HL-60/S4 treated with retinoic acid at 250 ng/mL for 4 days and 3 days (cell line): ENCODE results near the gene SLC2A8.

ENCODE experiments used
- in situ Hi-C: fragments of 300-500 bp; cut with MboI; formaldehyde crosslinking; loops from 2 replicates; pipeline ENCODE4 v1.7.0; 2022; ENCODE audit warnings: low sequenced_read_pairs

Gene SLC2A8, protein sequence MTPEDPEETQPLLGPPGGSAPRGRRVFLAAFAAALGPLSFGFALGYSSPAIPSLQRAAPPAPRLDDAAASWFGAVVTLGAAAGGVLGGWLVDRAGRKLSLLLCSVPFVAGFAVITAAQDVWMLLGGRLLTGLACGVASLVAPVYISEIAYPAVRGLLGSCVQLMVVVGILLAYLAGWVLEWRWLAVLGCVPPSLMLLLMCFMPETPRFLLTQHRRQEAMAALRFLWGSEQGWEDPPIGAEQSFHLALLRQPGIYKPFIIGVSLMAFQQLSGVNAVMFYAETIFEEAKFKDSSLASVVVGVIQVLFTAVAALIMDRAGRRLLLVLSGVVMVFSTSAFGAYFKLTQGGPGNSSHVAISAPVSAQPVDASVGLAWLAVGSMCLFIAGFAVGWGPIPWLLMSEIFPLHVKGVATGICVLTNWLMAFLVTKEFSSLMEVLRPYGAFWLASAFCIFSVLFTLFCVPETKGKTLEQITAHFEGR

DNA sequence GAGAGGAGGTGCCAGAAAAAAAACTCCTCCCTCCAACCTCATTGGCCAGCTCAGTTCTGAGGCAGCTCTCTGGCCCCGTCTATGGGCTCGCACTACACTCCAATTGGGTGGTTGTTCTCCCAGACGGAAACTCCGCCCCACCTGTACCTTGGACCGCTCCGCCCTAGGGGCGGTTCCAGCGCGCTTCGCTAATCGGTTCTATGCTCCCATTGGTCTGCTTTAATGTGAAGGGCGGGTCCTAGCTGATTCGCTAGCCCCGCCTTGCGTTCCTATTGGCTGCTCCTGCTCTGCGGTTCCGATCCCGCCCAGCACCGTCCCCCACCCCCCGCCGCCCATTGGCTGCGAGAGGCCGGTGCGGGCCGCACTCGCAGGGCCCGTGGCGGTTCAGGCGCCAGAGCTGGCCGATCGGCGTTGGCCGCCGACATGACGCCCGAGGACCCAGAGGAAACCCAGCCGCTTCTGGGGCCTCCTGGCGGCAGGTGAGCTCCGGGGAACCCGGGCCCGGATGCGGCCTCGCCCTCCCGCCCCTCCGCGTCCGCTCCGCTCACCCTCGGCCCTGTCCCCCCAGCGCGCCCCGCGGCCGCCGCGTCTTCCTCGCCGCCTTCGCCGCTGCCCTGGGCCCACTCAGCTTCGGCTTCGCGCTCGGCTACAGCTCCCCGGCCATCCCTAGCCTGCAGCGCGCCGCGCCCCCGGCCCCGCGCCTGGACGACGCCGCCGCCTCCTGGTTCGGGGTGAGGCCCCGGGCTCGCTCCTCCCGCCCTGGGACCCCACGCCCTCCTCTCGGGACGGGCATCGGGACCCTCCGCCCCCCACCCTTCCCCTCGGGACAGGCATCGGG lies at the start of gene SLC2A8:
SLC2A8 (plus strand) TSS at position 362 of the 838 bp plus-strand sequence; CDS start at position 424, 62 bp downstream.
- in situ Hi-C loops = no loop called here

DNA sequence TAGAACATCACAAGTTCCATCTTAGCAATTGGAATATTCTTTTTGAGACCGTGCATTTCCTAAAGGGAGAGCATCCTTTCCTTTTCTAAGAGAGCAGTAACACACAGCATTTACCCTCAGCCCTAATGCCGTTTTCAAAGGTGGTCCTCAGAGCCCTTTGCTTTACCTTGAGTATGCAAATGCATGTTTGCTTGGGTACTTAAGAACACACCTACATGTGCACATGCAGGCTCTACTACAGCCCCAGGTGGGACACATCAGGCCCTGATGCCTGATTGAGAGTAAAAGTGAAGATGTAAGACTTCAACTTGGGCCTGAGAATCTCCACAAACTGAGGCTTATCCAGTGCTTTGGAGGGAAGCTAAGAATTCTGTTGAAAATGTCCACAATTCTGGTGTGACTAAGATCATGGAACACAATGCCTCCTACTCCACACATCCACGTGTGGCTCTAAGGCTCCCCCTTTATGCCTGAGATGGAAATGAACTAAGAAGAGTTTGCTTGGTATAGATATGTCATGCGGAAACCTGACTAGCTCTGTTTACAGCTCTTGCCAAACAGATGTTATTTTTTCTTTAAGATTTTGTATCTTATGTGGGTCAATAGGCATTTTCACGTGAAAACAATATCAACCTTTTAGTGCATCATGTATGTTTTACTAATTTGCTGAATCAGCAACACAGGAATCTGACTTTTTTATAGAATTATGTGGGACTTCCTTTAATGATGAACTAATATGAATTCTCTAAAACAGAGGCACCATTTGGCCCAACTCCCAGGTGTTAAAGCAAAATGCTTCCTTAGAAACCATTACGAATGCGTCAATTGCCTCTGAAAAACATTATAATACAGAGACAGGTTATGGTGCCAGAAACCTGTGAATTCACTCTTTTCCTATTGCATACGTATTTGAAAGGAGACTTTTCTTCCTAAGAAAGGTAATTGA lies 48.9 kb upstream of the SLC2A8 start:
- in situ Hi-C loops = no loop called here

DNA sequence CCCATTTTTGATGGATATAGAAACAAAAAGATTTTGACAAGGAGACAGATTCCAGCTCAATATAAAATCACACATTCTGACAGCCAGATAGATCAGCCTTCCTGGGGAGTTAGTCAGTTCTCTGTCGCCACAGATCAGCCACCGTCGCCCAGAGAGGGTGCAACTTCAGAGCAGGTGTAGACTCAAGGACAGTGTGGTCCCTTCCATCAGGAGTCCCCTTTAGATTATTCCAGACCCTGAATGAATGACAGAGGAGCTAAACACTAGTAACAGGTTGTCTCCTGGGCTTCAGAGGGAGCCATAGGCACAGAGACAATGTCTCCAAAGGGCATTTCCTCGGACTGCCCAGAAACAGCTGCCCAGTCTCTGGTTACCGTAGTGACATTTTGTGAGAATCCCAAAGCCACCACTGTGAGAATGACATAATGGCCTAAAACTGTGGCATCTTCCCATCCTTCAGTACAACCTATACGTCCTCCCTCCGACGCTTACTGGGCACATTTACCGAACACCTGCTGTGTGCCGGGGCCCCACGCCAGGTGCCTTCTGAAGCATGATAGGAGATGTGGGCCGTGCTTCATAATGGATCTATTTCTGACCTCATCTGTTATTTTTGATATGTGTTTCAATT lies 47.4 kb upstream of the SLC2A8 start:
- in situ Hi-C loops = no loop called here

DNA sequence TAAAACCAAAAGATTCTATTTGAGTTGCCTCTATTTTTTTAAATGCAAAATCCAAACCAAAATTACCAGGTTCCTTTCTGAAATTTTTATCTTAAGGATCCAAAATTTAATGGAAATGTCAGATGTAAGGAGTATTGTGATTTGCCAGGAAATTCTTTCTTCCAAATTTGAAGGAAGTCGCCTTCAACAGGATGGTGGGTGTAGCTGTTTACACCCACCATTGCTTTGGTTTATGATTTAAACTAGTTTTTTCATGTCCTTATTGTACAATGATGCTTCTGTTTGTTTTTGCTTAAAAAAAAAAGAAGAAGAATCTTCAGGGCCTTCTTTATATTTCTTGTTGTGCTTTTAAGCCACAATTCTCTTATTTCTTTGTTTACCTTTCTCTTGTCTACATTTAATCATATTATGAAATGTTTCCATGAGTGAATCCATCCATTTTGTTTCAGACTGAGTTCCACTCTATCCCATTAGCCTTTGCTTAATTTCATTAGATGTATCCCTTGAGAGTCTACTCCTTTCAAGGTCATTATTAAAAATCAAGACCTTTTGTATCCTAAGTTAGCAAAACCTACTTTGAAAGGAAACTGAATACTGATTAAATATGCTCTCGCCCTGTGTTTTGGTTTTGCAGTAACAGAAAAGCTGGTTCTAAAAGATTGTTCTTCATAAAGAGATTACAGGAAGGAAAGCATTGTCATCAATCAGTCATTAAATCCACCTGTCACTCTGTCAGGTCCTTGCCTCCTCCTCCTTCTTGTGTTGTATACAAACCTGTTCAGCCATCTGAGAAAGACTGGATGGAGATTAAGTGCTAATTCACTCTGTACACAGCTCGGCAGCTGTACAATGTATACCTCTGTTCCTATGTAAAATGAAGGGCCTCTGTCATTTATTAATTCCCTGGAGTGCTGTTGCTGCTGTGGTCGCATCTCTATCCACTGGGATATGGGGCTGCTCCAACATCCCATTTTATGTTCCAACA lies 45.5 kb upstream of the SLC2A8 start:
- in situ Hi-C loops = no loop called here

DNA sequence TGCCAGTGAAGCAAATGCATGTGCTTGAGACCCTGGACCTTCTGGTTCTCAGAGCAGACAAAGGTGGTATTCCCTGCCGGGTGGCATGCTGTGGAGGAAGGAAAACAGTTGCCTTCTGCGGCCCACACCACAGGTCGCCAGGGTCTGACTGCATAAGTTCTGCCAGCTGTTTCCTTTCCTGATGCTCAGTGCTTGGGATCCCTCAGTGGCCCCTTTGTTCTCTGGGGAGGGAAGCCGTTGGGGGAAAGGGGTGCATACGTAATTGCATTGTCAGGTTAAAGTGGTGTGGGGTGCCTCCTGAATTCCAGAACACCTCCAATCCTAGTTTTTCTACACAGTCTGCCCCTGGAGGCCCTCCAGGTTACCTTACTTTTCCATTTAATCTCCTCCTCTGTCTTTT lies 43.1 kb upstream of the SLC2A8 start:
- in situ Hi-C loops = no loop called here

DNA sequence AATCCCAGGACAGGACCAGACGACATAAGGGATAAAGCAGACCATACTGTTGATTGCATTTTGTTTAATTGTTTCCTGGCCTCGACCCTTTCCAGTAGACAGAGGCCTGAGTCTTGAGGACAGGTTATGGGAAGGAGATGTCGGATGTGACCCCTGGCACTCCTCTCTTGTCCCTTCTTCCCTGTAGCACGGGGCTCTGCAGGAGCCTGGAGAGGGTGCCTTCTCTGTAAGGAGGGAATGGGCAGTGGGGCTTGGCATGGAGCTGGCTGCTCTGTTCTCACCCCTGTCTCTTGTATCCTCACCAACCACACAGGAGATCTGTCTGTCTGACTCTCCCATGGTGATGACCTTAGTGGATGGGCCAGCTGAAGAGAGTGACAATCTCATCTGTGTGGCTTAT lies 40.1 kb upstream of the SLC2A8 start:
- in situ Hi-C loops = no loop called here

DNA sequence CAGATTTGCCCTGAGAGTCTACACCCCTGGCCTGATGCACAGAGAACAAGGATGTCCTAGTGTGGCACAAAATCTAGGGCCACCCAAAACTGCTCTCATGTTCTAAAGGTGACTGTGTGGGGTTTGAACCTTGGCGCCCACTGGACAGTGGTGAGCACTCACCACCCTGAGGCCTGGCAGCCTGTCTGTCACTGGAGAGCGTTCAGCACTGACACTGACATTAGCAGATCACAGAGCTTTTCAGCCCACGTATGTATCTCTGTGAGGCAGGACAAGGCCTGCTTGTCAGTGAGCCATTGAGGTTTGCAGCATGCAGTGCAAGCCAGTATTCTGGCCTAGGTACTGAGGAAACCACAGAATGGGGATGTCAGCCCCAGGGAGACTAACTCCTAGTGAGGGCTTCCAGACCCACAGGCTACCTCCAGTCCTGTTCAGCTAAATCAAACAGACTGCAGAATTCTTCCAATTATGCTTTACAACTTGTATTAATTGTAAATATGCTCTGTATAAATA lies 38.9 kb upstream of the SLC2A8 start:
- in situ Hi-C loops = no loop called here

DNA sequence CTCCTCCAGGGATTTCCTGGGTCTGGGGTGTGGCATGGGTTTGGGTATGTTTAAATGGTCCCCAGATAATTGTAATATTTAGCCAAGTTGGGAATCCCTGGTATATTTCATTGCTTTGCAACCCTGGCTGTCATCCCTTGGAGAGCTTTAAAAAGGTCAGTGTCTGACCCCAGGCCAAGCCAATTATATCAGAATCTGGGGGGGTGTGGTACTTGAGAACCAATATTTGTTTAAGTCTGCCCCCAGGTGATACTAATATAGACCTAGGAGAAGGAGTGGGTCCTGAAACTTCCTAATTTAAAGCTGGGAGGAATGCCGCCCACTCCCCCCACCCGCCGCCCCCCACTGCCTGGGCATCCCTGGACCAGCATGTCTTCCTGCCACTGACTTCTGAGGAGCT lies 38.2 kb upstream of the SLC2A8 start:
- in situ Hi-C loops = no loop called here

DNA sequence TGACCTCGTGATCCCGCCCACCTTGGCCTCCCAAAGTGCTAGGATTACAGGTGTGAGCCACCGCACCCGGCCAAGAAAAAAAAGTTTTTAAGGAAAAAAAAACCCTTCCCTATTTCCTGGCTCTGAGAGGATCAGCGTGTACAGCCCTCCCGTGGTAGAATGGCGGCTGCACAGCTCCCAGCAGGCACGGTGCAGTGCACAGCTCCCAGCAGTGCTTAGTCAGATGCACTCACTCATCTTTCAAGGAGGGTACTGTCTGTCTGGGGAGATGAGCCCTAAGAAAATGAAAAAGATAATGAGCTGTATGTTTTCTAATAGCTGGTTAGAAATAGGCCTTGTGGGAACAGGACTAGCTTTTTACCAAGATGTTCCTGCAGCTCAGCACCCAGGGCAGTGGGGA lies 36.7 kb upstream of the SLC2A8 start:
- in situ Hi-C loops = no loop called here

DNA sequence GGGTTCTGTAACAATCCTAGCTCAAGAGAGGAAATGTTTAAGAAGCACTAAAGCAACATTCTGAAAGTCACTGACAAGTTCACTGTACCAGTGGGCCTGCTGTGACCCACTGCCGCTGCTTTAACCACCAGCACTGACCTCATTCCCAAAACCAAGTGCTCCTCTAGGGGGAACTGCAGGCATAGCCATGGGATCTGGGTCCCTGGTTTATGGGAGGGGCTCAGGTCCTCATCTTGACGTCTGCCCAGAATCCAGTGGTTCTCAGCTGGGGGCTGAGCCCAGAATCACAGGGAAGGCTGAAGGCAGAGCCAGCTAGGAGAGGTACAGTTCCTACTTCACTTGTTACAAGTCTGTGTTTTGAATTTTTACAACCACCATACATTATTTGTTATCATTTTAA lies 36.1 kb upstream of the SLC2A8 start:
- in situ Hi-C loops = no loop called here

DNA sequence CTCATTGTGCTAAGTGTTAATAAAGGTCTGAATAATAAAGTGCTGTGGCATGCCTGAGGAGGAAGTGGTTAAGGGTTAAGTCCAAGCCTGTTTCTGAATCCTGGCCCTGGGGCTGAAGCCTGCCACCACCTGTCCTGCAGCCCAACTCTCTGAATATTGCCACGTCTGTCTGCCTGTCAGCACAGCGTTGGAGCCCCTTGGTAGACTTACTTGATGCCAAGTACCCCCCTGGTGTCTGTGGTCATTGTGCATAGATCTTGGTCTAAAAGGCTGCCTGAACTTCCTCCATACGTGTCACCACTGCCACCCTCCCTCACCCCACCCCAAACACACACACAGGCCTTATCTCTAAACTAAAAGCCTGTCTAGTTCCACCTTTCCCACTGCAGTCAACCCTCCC lies 35.4 kb upstream of the SLC2A8 start:
- in situ Hi-C loops = no loop called here

DNA sequence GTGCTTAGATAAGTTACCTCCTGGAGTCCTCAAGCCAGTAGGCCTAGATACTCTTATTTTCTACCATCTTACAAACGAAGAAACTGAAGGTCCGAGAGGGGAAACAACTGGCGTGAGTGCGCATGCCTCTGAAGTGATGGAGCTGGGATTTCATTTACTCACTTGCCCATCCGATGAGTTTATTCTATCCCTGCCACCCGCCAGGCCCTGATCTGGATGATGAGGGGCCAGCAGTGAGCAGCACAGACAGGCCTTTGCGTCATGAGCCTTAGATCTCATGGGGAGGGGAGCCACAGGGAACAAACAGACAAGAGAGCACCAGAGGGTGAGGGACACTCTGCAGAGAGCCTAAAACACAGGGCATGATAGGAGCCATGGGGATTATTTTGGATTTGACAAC lies 34.1 kb upstream of the SLC2A8 start:
- in situ Hi-C loops = no loop called here

DNA sequence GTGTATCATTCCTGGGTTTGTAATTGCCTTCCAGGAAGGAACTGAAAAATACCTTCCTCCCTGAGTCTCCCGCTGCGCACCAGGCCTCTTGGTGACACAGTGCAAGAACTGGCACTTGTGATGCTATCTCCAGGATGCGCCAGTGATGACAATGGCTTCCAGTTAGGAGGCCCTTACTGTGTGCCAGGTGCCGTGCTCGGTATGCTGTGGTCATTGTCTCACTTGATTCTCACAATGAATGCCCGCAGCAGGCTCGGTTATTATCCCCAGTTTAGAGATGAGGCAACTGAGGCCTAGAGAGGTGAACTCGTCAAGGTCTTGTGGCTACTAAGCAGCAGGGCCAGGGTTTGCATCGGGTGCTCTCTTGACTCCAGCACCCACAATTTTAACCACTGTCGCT lies 31.5 kb upstream of the SLC2A8 start:
- in situ Hi-C loops = no loop called here

DNA sequence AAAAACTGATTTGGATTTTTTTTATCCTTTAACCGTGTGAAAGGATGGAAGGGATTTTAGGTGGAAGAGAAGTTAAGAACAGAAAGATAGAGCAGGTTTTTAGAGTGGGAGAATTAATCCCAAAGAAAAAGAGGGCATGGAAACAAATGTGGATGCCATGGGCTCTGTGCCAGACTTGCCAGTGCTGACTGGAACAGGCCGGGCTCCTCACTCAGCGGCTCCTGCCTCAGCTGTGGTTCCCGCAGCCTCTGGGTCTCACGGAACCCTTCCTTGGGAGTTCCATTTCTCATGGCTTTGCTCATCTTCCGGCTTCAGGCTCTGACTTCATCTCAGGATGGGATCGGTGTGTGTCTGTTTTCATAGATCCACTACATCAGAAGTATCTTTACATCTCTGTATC lies 30.4 kb upstream of the SLC2A8 start:
- in situ Hi-C loops = no loop called here

DNA sequence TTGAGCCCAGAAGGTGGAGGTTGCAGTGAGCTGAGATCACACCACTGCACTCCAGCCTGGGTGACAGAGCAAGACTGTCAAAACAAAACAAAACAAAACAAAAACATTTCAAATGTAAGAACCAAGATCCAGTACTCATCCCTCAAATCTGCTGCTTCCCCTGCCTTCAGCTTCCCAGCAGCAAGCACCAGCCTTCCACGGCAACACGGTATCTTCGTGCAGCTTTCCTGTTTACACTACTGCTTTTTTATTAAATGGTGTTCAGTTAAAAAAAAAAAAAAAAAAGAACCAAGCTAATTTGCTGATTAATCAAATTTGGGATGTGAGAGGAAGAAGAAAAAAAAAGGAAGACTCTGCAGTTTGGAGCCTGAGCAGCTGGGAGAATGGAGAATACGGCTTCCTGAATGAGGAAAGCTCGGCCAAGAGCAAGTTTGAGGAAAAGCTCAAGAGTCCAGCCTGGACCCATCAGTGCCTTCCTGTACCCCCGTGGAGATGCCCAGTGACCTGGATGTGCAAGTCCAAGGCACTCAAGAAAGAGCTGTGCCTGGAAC lies 28.0 kb upstream of the SLC2A8 start:
- in situ Hi-C loops = no loop called here

DNA sequence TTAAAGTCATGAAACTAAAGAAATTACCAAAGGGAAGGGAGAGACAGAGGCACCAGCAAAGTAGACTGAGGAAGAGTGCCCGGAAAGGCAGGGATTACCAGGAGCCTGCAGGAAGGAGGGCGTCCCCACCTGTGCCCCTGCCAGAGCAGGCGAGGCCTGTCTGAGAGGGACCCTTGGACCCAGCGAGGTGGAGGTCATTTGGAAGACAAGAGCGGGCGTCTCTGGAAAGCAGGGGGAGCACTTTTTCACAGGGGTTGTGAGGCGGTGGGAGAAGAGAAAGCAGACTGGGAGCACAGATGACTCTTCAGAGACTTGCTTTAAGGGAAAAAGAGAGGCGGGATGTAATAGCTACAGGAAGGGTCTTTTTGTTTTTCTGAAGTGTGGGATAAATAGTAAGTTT lies 27.5 kb upstream of the SLC2A8 start:
- in situ Hi-C loops = no loop called here

DNA sequence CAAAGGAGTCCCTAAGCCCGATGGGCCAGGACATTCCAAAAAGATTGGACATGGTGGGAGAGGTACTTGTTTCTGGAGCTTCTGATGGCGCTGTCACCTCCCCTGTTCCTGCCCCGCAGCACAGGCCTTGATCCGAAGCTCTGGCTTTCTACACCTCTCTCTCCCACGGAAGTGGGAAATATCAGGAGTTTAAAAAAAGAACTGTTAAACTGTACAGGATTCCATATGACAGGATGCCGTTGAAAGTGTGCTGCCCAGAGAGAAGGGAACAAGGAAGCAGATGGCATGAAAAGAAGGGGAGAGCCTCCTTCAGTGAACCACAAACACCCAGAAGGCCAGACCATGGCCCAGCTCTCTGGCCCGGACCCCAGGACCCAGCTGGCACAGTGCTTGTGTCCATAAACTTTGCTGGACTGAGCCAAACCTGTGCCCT lies 26.8 kb upstream of the SLC2A8 start:
- in situ Hi-C loops = no loop called here
